Activated CD8-positive, alpha-beta memory T cell treated with anti-CD3 and anti-CD28 coated beads, Interleukin-2, amount 50 U/mL, for 24 hours (primary cell): Measurements from ENCODE around the gene SPEF2.
"Not testable (repeated sequence)": the region's sequence is repeated elsewhere in the genome, so short reads cannot be mapped to it uniquely, and the experiment has no call there.

Experiments
- DNase-seq: peaks from one replicate; pipeline ENCODE4 v3.0.0-alpha.2; 2020; ENCODE audit errors: extremely low read depth

The SPEF2 gene

DNA sequence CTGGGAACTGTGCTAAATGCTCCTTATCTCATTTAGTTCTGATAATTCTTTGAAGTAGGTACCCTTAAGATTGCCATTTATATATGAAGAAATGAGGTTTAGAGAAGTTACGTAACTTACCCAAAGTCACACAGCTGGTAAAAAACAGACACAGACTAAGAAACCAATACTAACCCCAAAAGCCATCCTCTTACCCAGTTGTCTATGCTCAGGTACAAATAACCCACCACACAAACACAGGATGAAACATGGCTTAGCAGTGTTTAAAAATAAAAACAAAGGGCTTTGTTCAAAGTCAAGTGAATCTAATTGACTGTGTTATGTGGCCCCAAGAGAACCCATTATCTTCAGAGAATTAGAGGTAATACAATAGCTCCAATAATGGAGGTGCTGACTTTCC lies 202.0 kb downstream of the SPEF2 start:
- DNase-seq, result no peak

DNA sequence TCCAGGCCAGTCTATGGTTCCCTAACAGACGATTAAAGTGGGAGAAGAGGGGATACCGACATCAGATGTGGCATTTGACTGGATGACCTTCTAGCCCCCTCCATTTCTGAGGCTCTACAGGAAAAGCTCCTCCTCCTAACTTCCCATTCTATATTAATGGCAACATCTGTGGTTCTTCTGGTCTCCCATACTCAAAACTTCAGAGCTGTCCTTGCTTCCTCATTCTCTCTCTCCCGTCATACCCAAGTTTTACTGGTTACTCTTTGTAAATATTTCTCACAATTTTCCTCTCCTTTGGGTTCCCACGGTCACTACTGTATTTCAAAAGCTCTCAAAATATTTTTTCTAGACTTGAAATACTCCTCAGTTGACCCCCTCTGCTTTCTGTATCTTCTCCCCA lies 203.1 kb downstream of the SPEF2 start:
- DNase-seq, result no peak

DNA sequence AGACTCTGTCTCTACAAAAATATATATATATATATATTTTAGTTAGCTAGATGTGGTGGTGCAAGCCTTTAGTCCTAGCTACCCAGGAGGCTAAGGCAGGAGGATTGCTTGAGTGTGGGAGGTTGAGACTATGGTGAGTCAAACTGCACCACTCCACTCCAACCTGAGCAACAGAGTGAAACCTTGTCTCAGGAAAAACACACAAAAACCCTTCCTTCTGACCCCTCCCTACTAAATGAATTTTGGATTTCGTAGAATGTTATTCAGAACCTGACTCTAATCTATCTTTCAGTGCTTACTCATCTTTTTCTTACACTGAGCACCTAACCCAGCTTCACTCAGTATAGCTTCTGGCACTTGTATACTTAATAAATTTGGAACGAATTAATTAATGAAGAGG lies 203.8 kb downstream of the SPEF2 start:
- DNase-seq, result no peak

DNA sequence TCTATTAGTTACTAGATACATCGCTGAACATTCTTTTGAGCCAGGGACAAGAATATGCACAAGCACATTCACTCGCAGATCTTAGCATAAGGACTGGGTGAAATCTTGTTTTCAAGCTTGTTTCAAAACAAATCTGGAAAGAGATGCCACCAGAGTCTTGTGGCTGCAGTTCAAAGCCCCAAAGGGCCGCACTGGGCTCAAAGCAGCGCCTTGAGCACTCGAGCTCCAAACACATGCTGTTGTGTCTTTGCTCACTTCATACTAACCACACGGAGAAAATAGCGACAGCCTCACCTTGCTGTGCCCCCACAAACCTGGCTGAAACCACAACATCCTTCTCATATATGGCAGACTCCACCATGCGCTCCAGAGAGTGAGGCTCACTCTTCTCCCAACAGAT lies 204.8 kb downstream of the SPEF2 start:
- no peak for DNase-seq

DNA sequence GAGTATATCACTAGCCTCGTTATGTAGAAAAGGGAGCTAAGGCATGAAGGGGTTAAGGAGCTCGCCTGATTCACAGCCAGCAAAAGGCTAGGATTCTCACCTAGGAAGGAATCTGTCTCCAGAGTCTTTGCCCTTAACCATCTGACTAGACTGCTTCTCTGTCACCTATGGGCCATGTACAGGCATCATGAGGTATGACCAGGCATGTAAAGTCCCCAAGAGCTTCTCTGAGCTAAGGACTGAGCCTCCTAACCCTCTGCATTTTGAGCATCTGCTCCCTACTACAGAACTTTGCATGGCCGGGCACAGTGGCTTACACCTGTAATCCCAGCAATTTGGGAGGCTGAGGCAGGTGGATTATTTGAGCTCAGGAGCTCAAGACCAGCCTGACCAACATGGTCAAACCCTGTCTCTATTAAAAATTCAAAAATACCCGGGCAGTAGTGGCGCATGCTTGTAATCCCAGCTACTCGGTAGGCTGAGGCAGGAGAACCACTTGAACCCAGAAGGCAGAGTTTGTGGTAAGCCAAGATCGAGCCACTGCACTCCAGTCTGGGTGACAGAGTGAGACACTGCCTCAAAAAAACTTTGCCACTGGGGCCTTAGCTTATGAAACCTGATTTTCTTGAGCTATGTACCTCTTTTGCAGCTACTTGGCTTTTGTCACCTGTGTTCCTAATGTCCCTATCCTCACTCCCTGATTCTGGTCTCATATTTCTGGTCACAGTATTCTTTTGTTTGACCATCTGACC lies 205.9 kb downstream of the SPEF2 start:
- no peak for DNase-seq

DNA sequence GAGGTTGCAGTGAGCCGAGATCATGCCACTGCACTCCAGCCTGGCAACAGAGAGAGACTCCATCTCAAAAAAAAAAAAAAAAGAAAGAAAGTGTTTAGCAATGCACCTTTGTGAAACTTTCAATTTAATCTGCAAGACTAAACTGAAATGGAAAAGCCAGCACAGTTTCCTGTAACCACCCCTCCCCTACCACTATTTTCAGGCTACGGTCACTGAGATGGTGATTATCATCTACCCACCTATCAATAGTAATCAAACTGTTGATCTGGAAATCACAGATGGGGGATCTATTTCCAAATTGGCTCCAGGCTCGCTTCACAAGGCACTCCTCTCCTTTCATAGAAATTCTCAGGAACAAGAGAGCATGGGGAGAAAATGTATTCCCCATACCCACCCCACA lies 208.4 kb downstream of the SPEF2 start:
- no peak for DNase-seq

DNA sequence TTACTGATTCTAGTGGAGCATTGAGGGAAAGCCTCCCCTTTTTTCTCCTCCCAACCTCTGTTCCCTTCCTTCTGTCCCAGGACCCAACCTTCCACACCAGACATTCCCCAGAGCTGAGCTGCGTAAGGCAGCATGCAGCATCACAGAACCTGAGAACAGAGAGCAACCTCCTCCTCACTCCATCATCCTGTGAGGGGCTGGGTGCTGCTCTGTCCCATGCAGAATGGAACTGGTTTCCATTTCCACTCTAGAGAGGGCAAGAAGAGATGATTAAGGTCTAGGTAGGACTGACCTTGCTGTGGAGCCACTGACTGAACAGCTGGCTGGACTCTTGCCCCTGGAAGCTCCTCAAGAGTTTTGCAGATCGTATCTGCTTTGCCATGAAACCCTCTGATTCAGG lies 208.9 kb downstream of the SPEF2 start:
- DNase-seq, result no peak

DNA sequence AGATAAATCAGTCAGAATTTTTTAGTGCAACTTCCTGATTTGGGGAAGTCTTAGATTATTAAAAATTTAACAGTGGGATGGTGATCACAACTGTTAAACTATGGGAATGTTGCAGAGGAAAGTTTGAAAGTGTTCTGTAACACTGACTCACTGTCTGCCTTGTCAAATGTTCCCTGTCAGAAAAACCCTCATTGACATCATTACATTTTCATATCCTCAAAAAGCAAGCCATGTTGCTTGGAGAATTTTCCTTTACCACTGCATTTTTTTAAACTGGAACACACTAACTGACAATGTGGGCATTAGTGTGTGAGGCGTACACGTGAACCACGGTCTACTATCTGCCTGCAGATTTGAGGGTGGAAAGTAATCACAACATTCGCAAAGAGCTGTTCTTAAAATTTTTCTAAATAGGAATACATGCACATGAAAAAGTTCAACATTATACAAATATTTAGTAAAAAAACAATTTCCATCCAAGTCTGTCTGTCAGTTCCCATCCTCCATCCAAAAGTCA lies 210.5 kb downstream of the SPEF2 start:
- DNase-seq, result no peak

DNA sequence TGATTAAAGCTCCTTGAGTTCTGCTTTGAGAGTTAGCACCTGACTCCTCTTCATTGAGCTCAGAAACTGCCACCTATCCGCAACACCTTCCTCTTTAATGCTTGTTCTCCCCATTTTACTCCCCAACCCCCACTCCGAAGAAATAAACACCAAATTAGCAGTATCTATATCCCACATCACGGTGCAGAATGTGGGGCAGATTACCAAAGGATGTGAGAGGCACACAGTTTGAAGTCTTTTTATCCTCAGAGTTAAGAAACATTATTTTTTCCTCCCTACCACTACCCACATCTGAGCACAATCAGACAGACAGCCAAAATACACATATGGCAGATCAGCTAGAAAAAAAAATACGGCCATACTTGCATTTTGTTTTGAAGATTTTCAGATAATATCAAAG lies 212.9 kb downstream of the SPEF2 start:
- DNase-seq, result no peak

DNA sequence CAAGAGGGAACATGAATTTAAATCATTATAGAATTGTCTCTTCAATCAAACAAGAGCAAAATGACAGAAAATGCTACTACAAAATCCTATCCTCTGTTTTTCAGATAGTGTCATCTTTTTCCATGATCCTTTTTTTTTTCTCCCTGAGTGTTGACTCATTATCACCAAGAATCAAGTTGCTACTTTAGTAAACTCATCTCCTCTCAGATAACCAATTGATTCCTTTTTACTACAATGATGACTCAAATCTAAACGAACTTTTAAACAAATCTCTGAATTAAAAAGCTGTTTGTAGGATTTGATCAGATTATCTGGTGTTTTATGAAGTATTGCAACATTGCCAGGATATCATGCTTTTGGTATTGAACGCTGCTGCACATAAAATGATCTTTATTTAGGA lies 215.1 kb downstream of the SPEF2 start:
- DNase-seq, result no peak

DNA sequence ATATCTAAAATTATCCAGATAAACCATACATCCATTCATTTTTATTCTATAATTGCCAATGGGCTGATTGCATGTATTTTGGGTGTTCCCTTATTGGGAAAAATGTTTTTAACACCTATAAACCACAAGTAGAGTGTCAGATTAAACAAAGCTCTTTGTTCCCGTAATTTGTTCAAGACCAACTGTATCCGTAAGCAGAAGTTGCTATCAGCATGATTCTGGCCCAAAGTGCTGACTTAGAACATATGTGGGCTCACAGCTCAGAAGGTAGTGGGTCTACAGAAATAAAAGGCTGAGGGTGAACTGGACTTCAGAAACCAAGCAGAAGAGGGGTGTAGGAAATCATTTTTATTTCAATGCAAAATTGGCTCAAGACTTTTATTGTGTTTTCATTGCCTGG lies 215.6 kb downstream of the SPEF2 start:
- no peak for DNase-seq

DNA sequence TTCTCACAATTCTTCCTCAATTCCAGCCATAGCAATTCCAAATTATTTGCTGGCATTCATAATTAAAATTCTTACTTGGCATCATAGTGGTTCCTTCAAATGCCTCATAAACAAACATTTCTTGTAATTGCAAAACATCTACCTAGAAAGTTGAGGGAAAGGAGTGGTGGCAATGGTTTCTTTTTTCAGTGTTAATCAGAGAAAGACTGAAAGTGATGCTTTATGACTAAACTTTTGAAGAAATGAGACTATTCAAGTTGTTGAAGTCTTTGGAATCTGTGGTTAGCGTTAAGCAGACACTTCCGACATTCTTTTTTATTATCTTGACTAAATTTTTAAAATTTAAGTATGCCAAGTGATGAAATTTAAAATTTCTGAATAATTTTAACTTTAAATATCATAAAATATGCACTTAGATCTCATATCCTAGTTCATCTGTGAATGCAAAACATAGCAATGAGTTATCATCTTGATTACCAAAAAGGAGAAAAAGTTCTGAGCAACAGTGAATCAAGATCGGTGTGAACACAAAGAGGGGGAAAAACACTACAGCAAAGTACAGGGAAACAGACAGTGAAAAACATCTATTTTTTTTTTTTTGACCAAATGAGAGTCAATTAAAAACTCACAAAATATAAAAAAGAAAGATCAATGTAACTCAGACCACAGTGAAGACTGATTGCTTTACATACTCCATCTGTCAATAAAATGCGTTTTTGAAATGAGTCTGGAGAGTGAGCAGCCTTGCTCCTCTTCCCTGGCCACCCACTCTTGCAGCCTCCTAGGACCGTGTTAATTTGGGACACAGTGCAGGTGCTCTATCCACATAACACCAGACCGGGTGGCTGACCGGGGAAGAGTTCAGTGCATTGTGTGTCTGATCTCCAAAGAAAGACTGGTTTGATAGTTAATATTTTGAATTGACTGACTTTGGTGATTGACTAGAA lies 218.4 kb downstream of the SPEF2 start:
- DNase-seq, result no peak

DNA sequence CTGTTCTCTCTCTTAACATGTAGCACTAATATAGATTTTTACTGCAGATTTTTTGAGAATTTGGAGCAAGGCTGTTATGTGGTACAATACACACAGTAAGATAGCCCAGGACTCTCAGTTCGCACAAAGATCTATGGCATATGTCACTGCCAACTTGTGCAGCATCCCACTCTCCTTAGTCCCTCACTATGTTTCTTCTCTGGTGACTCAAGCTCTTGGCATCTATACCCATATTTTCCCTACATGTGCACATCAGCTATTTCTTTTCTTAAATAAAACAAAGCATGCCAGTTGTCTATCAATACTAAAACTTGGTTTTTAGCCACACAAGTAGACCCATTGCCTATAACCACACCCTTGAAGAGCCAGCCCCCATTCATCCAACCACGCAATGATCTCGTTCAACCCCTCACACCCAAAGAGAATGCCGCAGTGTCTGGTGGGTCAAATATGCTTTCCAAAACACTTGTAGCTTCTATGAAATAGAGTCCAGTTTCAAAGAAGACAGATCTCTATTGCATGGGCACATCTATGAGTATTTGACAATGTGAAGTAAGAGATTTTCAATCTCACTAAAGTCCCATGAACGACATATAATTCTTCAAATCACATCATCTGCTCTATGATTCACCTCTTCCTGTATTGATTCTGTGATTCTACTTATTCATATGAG lies 220.8 kb downstream of the SPEF2 start:
- DNase-seq, result no peak

DNA sequence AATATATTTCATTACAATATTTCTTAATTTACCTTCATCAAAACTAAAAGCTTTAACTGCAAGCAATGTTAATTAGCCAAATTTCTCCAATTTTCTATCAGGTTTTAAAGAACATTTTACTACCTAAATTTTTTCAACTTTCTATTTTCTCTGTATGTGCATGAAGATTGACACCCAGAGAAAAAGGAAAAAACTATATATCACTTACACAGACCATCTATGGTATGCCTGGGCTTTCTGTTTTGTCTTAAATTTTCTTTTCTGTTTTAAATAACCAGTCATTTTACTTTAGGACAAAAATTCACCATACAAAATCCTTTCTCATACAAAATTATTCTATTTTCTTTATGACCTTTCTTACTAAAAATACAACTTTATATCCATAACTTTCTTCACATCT lies 225.2 kb downstream of the SPEF2 start:
- DNase-seq, result no peak

DNA sequence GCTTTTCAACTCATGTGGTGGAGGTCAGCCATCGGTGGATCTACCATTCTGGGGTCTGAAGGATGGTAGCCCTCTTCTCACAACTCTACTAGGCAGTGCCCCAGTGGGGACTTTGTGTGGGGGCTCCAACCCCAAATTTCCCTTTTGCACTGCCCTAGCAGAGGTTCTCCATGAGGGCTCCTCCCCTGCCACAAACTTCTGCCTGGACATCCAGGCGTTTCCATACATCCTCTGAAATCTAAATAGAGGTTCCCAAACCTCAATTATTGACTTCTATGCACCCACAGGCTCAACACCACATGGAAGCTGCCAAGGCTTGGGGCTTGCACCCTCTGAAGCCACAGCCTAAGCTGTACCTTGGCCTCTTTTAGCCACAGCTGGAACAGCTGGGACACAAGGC lies 227.8 kb downstream of the SPEF2 start:
- DNase-seq, result not testable (repeated sequence)

DNA sequence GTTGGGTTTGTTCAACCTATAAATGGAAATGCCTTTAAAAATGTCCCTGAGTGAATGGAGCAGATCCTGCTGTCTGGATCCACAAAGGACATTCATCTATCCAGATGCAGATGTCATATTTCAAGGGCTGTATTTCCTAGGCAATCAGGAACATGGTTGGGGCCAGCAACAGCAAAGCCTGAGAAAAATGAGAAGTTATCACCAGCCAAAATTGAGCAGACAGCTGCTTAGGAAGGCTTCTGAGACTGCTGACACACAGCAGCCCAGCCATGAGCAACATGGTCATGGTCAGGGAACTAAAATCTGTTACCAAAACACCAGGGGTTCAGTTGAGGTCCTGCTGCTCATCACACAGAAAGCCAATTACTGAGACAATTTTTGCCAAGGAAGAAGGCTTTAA lies 229.8 kb downstream of the SPEF2 start:
- DNase-seq, result no peak

DNA sequence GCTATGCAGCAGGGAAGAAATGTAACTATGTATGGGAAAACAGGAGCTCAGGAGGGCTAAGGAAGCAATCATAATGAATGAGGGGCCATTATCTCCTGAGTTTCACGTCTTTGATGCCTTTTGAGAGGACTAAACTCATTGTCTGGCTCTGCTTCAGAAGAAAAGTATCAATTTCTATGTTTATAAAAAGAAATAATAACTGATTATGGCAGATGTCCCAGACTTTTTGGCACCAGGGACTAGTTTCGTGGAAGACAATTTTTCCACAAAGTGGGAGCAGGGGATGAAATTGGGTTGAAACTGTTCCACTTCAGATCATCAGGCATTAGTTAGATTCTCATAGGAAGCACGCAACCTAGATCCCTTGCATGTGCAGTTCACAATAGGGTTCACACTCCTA lies 230.3 kb downstream of the SPEF2 start:
- DNase-seq, result no peak

DNA sequence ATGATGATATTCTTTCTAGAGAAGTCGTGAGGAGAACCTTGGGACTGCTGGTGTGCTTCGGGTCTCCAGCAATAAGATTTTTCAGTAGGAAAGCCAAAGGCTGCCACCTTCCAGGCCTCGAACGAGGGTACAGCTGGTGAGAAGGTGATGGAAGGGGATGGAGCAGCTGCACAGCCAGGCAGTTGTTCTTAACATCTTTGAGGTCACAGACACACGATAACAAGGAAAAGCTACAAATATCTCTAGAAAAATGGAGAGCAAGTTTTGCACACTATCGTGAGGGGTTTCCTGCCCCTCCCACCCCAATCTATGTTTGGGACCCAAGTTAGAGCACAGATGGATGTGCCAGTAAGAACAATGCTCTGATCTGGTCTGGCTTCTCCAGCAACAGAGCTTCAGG lies 232.2 kb downstream of the SPEF2 start:
- no peak for DNase-seq

DNA sequence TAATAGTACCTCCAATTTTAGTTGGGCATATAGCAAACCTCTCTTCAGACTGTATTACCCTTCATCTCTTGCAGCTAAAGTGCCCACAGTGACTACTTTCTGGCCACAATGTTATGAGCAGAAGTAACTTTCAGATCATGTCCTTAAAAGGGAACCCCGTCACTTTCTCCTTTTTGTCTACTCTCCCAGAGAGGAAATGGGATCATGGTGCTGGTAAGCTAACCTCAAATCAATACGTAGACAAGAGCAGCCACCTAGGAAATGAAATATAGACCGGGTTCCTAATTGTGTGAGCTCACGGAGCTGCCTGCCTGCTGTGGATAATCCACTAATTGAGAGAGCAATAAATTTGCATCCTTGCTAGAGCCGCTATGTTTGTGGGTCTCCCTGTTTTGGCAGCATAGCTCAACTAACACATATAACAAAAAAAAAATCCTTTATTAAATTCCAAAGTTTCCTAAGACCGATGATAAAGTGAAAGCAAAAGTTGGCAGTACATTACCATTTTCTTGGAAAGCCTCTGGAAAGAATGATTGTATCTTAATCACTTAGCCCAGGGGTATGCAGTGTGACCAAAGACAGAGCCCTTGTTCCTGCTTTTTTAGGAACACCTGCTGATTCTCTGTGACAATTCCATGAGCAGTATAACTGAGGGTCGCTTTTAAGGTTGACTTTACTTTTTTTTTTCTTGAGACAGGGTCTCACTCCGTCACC lies 233.5 kb downstream of the SPEF2 start:
- no peak for DNase-seq

DNA sequence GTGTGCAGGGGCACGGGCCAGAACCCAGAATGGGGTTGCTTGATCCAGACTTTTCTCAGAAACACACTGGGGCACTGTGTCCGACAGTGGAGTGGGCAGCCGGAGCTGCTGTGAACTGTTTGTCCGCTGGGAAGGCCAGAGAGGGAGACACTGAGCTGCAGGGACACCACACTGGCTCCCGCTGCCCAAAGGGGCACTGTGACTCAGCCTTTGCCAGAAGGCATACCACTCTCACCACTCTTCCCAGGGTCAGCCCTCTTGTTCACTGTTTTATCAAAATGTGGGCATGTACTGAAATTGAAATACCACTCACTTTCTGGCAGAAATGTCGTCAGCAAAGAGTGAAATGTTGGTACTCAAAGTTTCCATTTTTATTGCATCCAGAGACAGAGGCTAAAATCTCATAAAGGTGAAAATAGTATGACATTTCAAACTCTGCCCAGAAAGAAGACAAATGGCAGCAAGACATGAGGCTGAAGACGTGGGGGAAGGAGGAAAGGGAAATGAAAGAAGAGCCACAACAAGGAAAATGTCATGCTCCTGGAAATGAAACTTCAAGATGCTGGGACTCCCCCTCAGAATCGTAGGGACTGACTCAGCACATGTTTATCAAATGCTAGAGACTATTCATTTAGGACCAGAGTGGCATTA lies 234.5 kb downstream of the SPEF2 start:
- DNase-seq, result no peak

DNA sequence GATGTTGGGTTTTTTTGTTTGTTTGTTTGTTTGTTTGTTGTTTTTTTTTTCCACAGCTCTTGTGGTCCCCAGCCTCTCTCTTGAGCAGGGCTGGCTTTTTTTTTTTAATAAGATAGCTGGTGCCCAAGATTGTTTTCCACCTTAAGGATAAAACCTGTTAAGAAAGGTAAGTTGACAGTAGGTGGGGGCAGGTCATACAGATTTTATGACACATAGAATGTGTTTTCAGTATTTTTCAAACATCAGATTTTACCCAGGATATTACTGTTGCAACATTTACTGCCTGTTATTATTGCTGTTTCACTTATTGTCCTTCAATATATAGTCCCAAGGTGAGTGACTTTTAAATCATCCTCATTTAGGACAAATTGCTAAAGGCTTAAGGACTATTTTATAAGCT lies 235.1 kb downstream of the SPEF2 start:
- DNase-seq, result no peak
